WERI-Rb-1 (cell line): Measurements from ENCODE around the gene FRMPD1.

Experiments used
- DNase-seq: peaks from one replicate; pipeline ENCODE4 v3.0.0-alpha.2; 2020
- H3K27ac ChIP-seq: fragments of 250-450 bp; sonication (Bioruptor Pico); 2 replicates; pipeline ENCODE4 v1.5.1; 2020; ENCODE audit warnings: mild to moderate bottlenecking, moderate library complexity
- H3K27me3 ChIP-seq: fragments of 250-450 bp; sonication (Bioruptor Pico); 2 replicates; pipeline ENCODE4 v1.5.1; 2021; ENCODE audit warnings: mild to moderate bottlenecking, low read depth, moderate library complexity; ENCODE audit not compliant: insufficient read depth, severe bottlenecking
- H3K36me3 ChIP-seq: fragments of 250-450 bp; sonication (Bioruptor Pico); 2 replicates; pipeline ENCODE4 v1.5.1; 2020; ENCODE audit warnings: mild to moderate bottlenecking, moderate library complexity
- H3K4me3 ChIP-seq: 2 replicates; pipeline ENCODE4 v1.5.1; 2011; ENCODE audit warnings: low read depth, mild to moderate bottlenecking, control low read depth, low read length
- H3K9me3 ChIP-seq: fragments of 250-450 bp; sonication (Bioruptor Pico); 2 replicates; pipeline ENCODE4 v1.5.1; 2021; ENCODE audit warnings: mild to moderate bottlenecking, moderate library complexity; ENCODE audit not compliant: severe bottlenecking
- CTCF ChIP-seq: IDR thresholded peaks from 2 replicates; pipeline ENCODE4 v1.5.1; 2011; ENCODE audit warnings: low read depth, mild to moderate bottlenecking, control low read depth, inconsistent platforms, low read length

The FRMPD1 gene

DNA sequence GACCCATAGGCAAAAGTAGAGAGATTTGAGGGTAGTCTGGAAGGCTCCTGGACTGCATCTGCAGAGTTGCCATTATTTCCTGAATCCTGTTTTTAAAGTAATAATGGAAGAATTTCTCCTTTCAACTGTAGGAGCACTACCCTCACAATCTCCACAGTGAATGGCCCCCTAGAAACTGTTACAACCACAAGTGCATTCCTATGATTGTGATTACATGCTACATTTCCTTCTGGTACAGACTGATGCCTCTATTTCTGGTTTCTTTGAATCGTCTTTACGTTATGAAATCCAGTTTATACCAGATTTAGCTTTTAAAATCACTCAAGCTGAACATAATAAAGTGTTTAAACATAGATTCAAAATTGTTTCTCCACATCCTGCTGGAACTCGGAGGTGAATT is 49.4 kb downstream of the FRMPD1 start:
- TF ChIP-seq CTCF: no peak
- H3K9me3 ChIP-seq: no peaks in the 10 kb centered on the region
- no peak for DNase-seq
- peaks cover 18% of the 10 kb centered on the region for H3K36me3 ChIP-seq
- no peak overlapping the region for H3K4me3 ChIP-seq
- H3K27ac ChIP-seq: no peak overlapping the region
- no peaks in the 10 kb centered on the region for H3K27me3 ChIP-seq

- DNase-seq: no peak
- no peak overlapping the region for H3K4me3 ChIP-seq
- no peaks in the 10 kb centered on the region for H3K27me3 ChIP-seq
- H3K9me3 ChIP-seq: no peaks in the 10 kb centered on the region
- no peak for TF ChIP-seq CTCF
- no peak overlapping the region for H3K27ac ChIP-seq
- H3K36me3 ChIP-seq: peaks cover 14% of the 10 kb centered on the region
These were observed 50.1 kb downstream of the FRMPD1 start for GRCh38 chr9:37700900-37701299.

DNA sequence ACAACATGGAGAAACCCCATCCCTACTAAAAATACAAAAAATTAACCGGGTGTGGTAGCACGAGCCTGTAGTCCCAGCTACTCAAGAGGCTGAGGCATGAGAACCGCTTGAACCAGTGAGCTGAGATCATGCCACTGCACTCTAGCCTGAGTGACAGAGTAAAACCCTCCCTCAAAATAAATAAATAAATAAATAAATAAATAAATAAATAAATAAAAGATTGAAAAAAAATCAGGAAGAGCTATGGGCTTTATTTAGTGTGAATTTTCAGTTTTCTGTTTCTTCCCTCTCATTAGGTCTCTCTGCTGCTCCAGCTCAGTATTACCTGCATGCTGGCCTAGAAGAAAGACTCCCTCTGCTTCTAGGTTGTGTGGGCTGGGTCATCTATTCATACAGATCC is 55.0 kb downstream of the FRMPD1 start:
- Histone ChIP-seq H3K27ac (no peak overlapping the region), H3K9me3 (no peaks in the 10 kb centered on the region), H3K36me3 (peaks cover 23% of the 10 kb centered on the region), H3K27me3 (no peaks in the 10 kb centered on the region), H3K4me3 (no peak overlapping the region)
- no peak for DNase-seq
- no peak for TF ChIP-seq CTCF

GRCh38 chr9:37706290-37706689 is 55.5 kb downstream of the FRMPD1 start:
- DNase-seq: no peak
- Histone ChIP-seq H3K9me3 (no peaks in the 10 kb centered on the region), H3K27ac (no peak overlapping the region), H3K27me3 (no peaks in the 10 kb centered on the region), H3K36me3 (peaks cover 22% of the 10 kb centered on the region), H3K4me3 (no peak overlapping the region)
- no peak for TF ChIP-seq CTCF

GRCh38 chr9:37707748-37708147 is 57.0 kb downstream of the FRMPD1 start:
- no peak for DNase-seq
- Histone ChIP-seq H3K4me3 (no peak overlapping the region), H3K27ac (no peak overlapping the region), H3K27me3 (no peaks in the 10 kb centered on the region), H3K9me3 (no peaks in the 10 kb centered on the region), H3K36me3 (peaks cover 31% of the 10 kb centered on the region)
- TF ChIP-seq CTCF: no peak

- Histone ChIP-seq H3K27me3 (no peaks in the 10 kb centered on the region), H3K4me3 (no peak overlapping the region), H3K9me3 (no peaks in the 10 kb centered on the region), H3K27ac (no peak overlapping the region), H3K36me3 (peaks cover 43% of the 10 kb centered on the region)
- no peak for TF ChIP-seq CTCF
- no peak for DNase-seq
These were observed 59.3 kb downstream of the FRMPD1 start for GRCh38 chr9:37710046-37710445.
